HG02870 (cell line): ENCODE measurements around the gene DCDC2C.

Experiments used
- ATAC-seq: cut with Tn5 transposase; IDR thresholded peaks from one replicate; pipeline ENCODE4 v1.9.1; 2021; ENCODE audit warnings: mild to moderate bottlenecking, moderate library complexity; ENCODE audit not compliant: unreplicated experiment

Gene DCDC2C

GRCh38 chr2:3876221-3876620 lies 172.8 kb downstream of the DCDC2C start:
- ATAC-seq = no peak

- ATAC-seq = no peak
Observed at GRCh38 chr2:3876685-3877084, 173.3 kb downstream of the DCDC2C start.

GRCh38 chr2:3885629-3886628 lies 182.6 kb downstream of the DCDC2C start:
- no peak for ATAC-seq

GRCh38 chr2:3895021-3895420 lies 191.6 kb downstream of the DCDC2C start:
- no peak for ATAC-seq
